ENCODE measurements around the gene RNH1. TPM values are rescaled to one million over a fixed set of nuclear protein-coding genes. Genes with fewer than 3 reads are reported as not detected.

Gene RNH1
- total RNA-seq, 4 donors from 2014 or later, result 151 to 309 (median 198) TPM

- no peak for TF ChIP-seq CTCF (IDR thresholded peaks at IDR 0.05)
- TF ChIP-seq POLR2A (IDR thresholded peaks at IDR 0.05), result no peak
- TF ChIP-seq POLR2AphosphoS5 (IDR thresholded peaks at IDR 0.05), result no peak
- TF ChIP-seq EP300 (IDR thresholded peaks at IDR 0.05; ENCODE audit: low read depth), result no peak
- H3K4me3 ChIP-seq, result no peak overlapping the region
- in situ Hi-C loops (cut with MboI; ENCODE audit: low pct_ligation_motif_present in 1 of 4, low pct_unique_long_range_greater_than_20kb in 1 of 4, low sequenced_read_pairs in 3 of 4), result loop anchor here in 1 of 4 donors (10.0 kb wide), 1 partner anchor 51 kb away; no protein-coding TSS in a partner anchor
- DNase-seq, result no peak
- no peaks in the 10 kb centered on the region for H3K27me3 ChIP-seq
- WGBS, 2 donors (ENCODE audit: low coverage in 1 of 2), result 86% methylated on average over 23 of the region's 23 CpGs; no CpG with 5 or more reads in 1 of the 2 donors
- intact Hi-C loops (cut with DNase I; ENCODE audit: low total_unique reads), result loop anchor here (10.0 kb wide), 1 partner anchor 49 kb away; the partner anchor contains the start of gene RNH1
- H3K36me3 ChIP-seq, result no peaks in the 10 kb centered on the region
- no peaks in the 10 kb centered on the region for H3K9me3 ChIP-seq
- H3K4me1 ChIP-seq, result peaks cover 7 to 12% (median 9%) of the 10 kb centered on the region in 4 donors
- H3K27ac ChIP-seq, result no peak overlapping the region
Observed at GRCh38 chr11:455566-456147, 51.4 kb downstream of the RNH1 start.

- no peak overlapping the region for H3K4me3 ChIP-seq
- WGBS, 2 donors (ENCODE audit: low coverage in 1 of 2), result 74% methylated on average over 14 of the region's 14 CpGs; no CpG with 5 or more reads in 1 of the 2 donors
- no peaks in the 10 kb centered on the region for H3K9me3 ChIP-seq
- DNase-seq, result no peak
- intact Hi-C loops (cut with DNase I; ENCODE audit: low total_unique reads), result loop anchor here (10.0 kb wide), 1 partner anchor 50 kb away; the partner anchor contains the start of gene RNH1
- in situ Hi-C loops (cut with MboI; ENCODE audit: low pct_ligation_motif_present in 1 of 4, low pct_unique_long_range_greater_than_20kb in 1 of 4, low sequenced_read_pairs in 3 of 4), result loop anchor here in 1 of 4 donors (10.0 kb wide), 1 partner anchor 50 kb away; no protein-coding TSS in a partner anchor
- H3K4me1 ChIP-seq, result peaks cover 7 to 12% (median 9%) of the 10 kb centered on the region in 4 donors
- no peak overlapping the region for H3K27ac ChIP-seq
- no peak for TF ChIP-seq POLR2A (IDR thresholded peaks at IDR 0.05)
- TF ChIP-seq EP300 (IDR thresholded peaks at IDR 0.05; ENCODE audit: low read depth), result no peak
- no peak for TF ChIP-seq POLR2AphosphoS5 (IDR thresholded peaks at IDR 0.05)
- no peak for TF ChIP-seq CTCF (IDR thresholded peaks at IDR 0.05)
- H3K27me3 ChIP-seq, result no peaks in the 10 kb centered on the region
- no peaks in the 10 kb centered on the region for H3K36me3 ChIP-seq
Observed at GRCh38 chr11:454801-455565, 52.1 kb downstream of the RNH1 start.

GRCh38 chr11:454043-454442, 53.0 kb downstream of the RNH1 start:
- in situ Hi-C loops (cut with MboI; ENCODE audit: low pct_ligation_motif_present in 1 of 4, low pct_unique_long_range_greater_than_20kb in 1 of 4, low sequenced_read_pairs in 3 of 4) (loop anchor here in 1 of 4 donors (10.0 kb wide), 1 partner anchor 49 kb away; no protein-coding TSS in a partner anchor), intact Hi-C loops (cut with DNase I; ENCODE audit: low total_unique reads) (loop anchor here (10.0 kb wide), 1 partner anchor 51 kb away; the partner anchor contains the start of gene RNH1)
- Histone ChIP-seq H3K27me3 (no peaks in the 10 kb centered on the region), H3K4me1 (peaks cover 12 to 20% (median 16%) of the 10 kb centered on the region in 4 donors), H3K27ac (no peak overlapping the region), H3K36me3 (no peaks in the 10 kb centered on the region), H3K9me3 (no peaks in the 10 kb centered on the region), H3K4me3 (no peak overlapping the region)
- 91 to 100% methylated on average over 2 to 9 of the region's 9 CpGs for WGBS, 2 donors (ENCODE audit: low coverage in 1 of 2)
- no peak for DNase-seq
- TF ChIP-seq CTCF (IDR thresholded peaks at IDR 0.05) (no peak), EP300 (IDR thresholded peaks at IDR 0.05; ENCODE audit: low read depth) (no peak), POLR2AphosphoS5 (IDR thresholded peaks at IDR 0.05) (no peak), POLR2A (IDR thresholded peaks at IDR 0.05) (no peak)

GRCh38 chr11:453564-453963, 53.5 kb downstream of the RNH1 start:
- peaks cover 16 to 25% (median 18%) of the 10 kb centered on the region in 4 donors for H3K4me1 ChIP-seq
- no peak overlapping the region for H3K4me3 ChIP-seq
- H3K27ac ChIP-seq, result no peak overlapping the region
- WGBS, 2 donors (ENCODE audit: low coverage in 1 of 2), result 85% methylated on average over 13 of the region's 13 CpGs; no CpG with 5 or more reads in 1 of the 2 donors
- in situ Hi-C loops (cut with MboI; ENCODE audit: low pct_ligation_motif_present in 1 of 4, low pct_unique_long_range_greater_than_20kb in 1 of 4, low sequenced_read_pairs in 3 of 4), result loop anchor here in 1 of 4 donors (10.0 kb wide), 1 partner anchor 49 kb away; no protein-coding TSS in a partner anchor
- H3K9me3 ChIP-seq, result no peaks in the 10 kb centered on the region
- no peaks in the 10 kb centered on the region for H3K36me3 ChIP-seq
- intact Hi-C loops (cut with DNase I; ENCODE audit: low total_unique reads), result loop anchor here (10.0 kb wide), 1 partner anchor 51 kb away; the partner anchor contains the start of gene RNH1
- TF ChIP-seq POLR2AphosphoS5 (IDR thresholded peaks at IDR 0.05), result no peak
- TF ChIP-seq POLR2A (IDR thresholded peaks at IDR 0.05), result no peak
- no peak for TF ChIP-seq CTCF (IDR thresholded peaks at IDR 0.05)
- no peak for TF ChIP-seq EP300 (IDR thresholded peaks at IDR 0.05; ENCODE audit: low read depth)
- no peak for DNase-seq
- H3K27me3 ChIP-seq, result no peaks in the 10 kb centered on the region
